PC-3 (cell line): ENCODE data around the gene MNT. TPM values are rescaled to one million over a fixed set of nuclear protein-coding genes. Genes with fewer than 3 reads are reported as not detected.

Experiments
- ATAC-seq: fragments of 200-7000 bp; cut with Tn5 transposase; 2 replicates; pipeline ENCODE4 v1.9.1; 2020; ENCODE audit warnings: mild to moderate bottlenecking, moderate library complexity
- BruUV-seq: library from RNA; stranded (reverse); fragments of 400-500 nt; replicated peaks from 2 replicates; lab custom pipeline; 2021; lab: Mats Ljungman, UMichigan
- CTCF ChIA-PET: fragments of 300-600 bp; sonication (Branson Sonifier 250); formaldehyde crosslinking; loops from one replicate; lab custom pipeline; 2022; ENCODE audit warnings: antibody characterized with exemption; lab: Charles Lee
- POLR2A ChIA-PET: fragments of 300-600 bp; sonication (Branson Sonifier 250); formaldehyde crosslinking; loops from one replicate; lab custom pipeline; 2022; ENCODE audit warnings: antibody characterized with exemption; ENCODE audit not compliant: unreplicated experiment; lab: Charles Lee
- DNase-seq: peaks from one replicate; pipeline ENCODE4 v3.0.0-alpha.2; 2015
- H2AFZ ChIP-seq: fragments of 300-600 bp; sonication (generic); 2 replicates; pipeline ENCODE4 v1.6.0; 2016; ENCODE audit warnings: antibody characterized with exemption, low read length
- H3F3A ChIP-seq: fragments of 300-600 bp; sonication (generic); one replicate; pipeline ENCODE4 v1.6.0; 2017; ENCODE audit warnings: antibody characterized with exemption, low read length, control low read depth, mild to moderate bottlenecking; ENCODE audit not compliant: unreplicated experiment
- H3K27ac ChIP-seq: fragments of 300-600 bp; sonication (generic); 2 replicates; pipeline ENCODE4 v1.5.1; 2016; ENCODE audit warnings: mild to moderate bottlenecking, low read length
- H3K27me3 ChIP-seq: fragments of 300-600 bp; sonication (generic); 2 replicates; pipeline ENCODE4 v1.6.1; 2016; ENCODE audit warnings: low read length, mixed read lengths
- H3K36me3 ChIP-seq: fragments of 300-600 bp; sonication (generic); 2 replicates; pipeline ENCODE4 v1.6.1; 2016; ENCODE audit warnings: low read depth, mixed run types, low read length, mixed read lengths
- H3K4me1 ChIP-seq: fragments of 300-600 bp; sonication (generic); 2 replicates; pipeline ENCODE4 v1.5.1; 2016; ENCODE audit warnings: low read length; ENCODE audit not compliant: insufficient read depth
- H3K4me2 ChIP-seq: fragments of 300-600 bp; sonication (generic); 2 replicates; pipeline ENCODE4 v1.6.0; 2016; ENCODE audit warnings: low read length
- H3K4me3 ChIP-seq: fragments of 300-600 bp; sonication (generic); 2 replicates; pipeline ENCODE4 v1.5.1; 2016; ENCODE audit warnings: mild to moderate bottlenecking, low read length, mixed read lengths
- H3K79me2 ChIP-seq: fragments of 300-600 bp; sonication (generic); 2 replicates; pipeline ENCODE4 v1.6.1; 2017; ENCODE audit warnings: low read length, mixed read lengths
- H3K9ac ChIP-seq: fragments of 300-600 bp; sonication (generic); 2 replicates; pipeline ENCODE4 v1.6.0; 2016; ENCODE audit warnings: mild to moderate bottlenecking, low read length
- H3K9me2 ChIP-seq: fragments of 300-600 bp; sonication (generic); replicated peaks from 2 replicates; pipeline ENCODE4 v1.6.1; 2016; ENCODE audit warnings: mixed run types, low read length, mixed read lengths
- H3K9me3 ChIP-seq: fragments of 300-600 bp; sonication (generic); 2 replicates; pipeline ENCODE4 v1.6.1; 2016; ENCODE audit warnings: low read length, mixed read lengths
- H4K20me1 ChIP-seq: fragments of 300-600 bp; sonication (generic); 2 replicates; pipeline ENCODE4 v1.6.1; 2016; ENCODE audit warnings: low read length, mixed read lengths
- CTCF ChIP-seq: fragments of 300-600 bp; sonication (generic); conservative IDR thresholded peaks from 2 replicates; pipeline ENCODE4 v1.5.1; 2017; ENCODE audit warnings: antibody characterized with exemption, low read depth, mild to moderate bottlenecking, low read length
- EZH2 ChIP-seq: fragments of 300-600 bp; sonication (generic); IDR thresholded peaks from one replicate; pipeline ENCODE4 v1.6.1; 2017; ENCODE audit warnings: antibody characterized with exemption, mild to moderate bottlenecking, low read length; ENCODE audit not compliant: unreplicated experiment
- EZH2phosphoT487 ChIP-seq: fragments of 300-600 bp; sonication (generic); IDR thresholded peaks from 2 replicates; pipeline ENCODE4 v1.6.1; 2018; ENCODE audit warnings: mild to moderate bottlenecking, antibody characterized with exemption, low read length, borderline replicate concordance
- intact Hi-C: fragments of 100-400 bp; cut with micrococcal nuclease; formaldehyde crosslinking; loops from 2 replicates; pipeline ENCODE4 v1.9.0; 2023
- total RNA-seq: library from RNA; depleted of rRNA; stranded (reverse); fragments of >200 nt; gene quantifications from 2 replicates; pipeline ENCODE4 v1.2.3, GENCODE V29; 2014

Gene MNT
- total RNA-seq, 1 experiment from 2014 or later: 19.1 TPM

- Histone ChIP-seq H3K27ac (peak overlapping the region; percentile 46), H3K9me2 (no peaks in the 10 kb centered on the region), H3F3A (peaks cover 3% of the 10 kb centered on the region), H3K9me3 (no peaks in the 10 kb centered on the region), H3K4me1 (peaks cover 48% of the 10 kb centered on the region), H3K9ac (peak overlapping the region; percentile 53), H3K4me3 (peak overlapping the region; percentile 60), H2AFZ (no peak overlapping the region), H3K36me3 (no peaks in the 10 kb centered on the region), H3K27me3 (no peaks in the 10 kb centered on the region), H3K79me2 (peaks cover 61% of the 10 kb centered on the region), H3K4me2 (peak overlapping the region; percentile 100), H4K20me1 (peaks cover 16% of the 10 kb centered on the region; the same call in 1 of the 2 replicates)
- ATAC-seq: peak; percentile 21
- peak; percentile 89 for DNase-seq
- POLR2A ChIA-PET: no interaction called here
- no TSS peak for BruUV-seq
- intact Hi-C loops: no loop called here
- CTCF ChIA-PET: no interaction called here
- no peak for TF ChIP-seq EZH2
- TF ChIP-seq CTCF: no peak
- no peak for TF ChIP-seq EZH2phosphoT487
Measured at GRCh38 chr17:2396568-2397246, 4.2 kb downstream of the MNT start.

- no peak for TF ChIP-seq EZH2phosphoT487
- TF ChIP-seq CTCF: no peak
- TF ChIP-seq EZH2: no peak
- Histone ChIP-seq H3K9me3 (no peaks in the 10 kb centered on the region), H3K9me2 (no peaks in the 10 kb centered on the region), H3K27me3 (no peaks in the 10 kb centered on the region), H2AFZ (no peak overlapping the region), H3K27ac (peak overlapping the region; percentile 46), H3K4me3 (peak overlapping the region; percentile 60), H3K4me1 (peaks cover 52% of the 10 kb centered on the region), H3K36me3 (no peaks in the 10 kb centered on the region), H3K9ac (peak overlapping the region; percentile 53), H3K79me2 (peaks cover 66% of the 10 kb centered on the region), H3K4me2 (peak overlapping the region; percentile 100), H3F3A (peaks cover 3% of the 10 kb centered on the region), H4K20me1 (peaks cover 16% of the 10 kb centered on the region; the same call in 1 of the 2 replicates)
- no TSS peak for BruUV-seq
- CTCF ChIA-PET: no interaction called here
- DNase-seq (no peak), ATAC-seq (no peak)
- POLR2A ChIA-PET: no interaction called here
- intact Hi-C loops: no loop called here
Measured at GRCh38 chr17:2396192-2396567, 4.7 kb downstream of the MNT start.
